GM12878 (cell line): ENCODE data around the gene CAMKK1. TPM values are rescaled to one million over a fixed set of nuclear protein-coding genes. Genes with fewer than 3 reads are reported as not detected.

Experiments
- ATAC-seq: fragments of 200-7000 bp; cut with Tn5 transposase; 3 replicates; pipeline ENCODE4 v1.9.1; 2020; ENCODE audit warnings: mild to moderate bottlenecking, moderate library complexity
- BruUV-seq: library from RNA; stranded (reverse); fragments of 400-500 nt; replicated peaks from 2 replicates; lab custom pipeline; 2021; lab: Mats Ljungman, UMichigan
- CTCF ChIA-PET: fragments of 300-600 bp; sonication (Branson Sonifier 250); formaldehyde crosslinking; extraction: SDS; loops from one replicate; lab custom pipeline; 2021; ENCODE audit warnings: inconsistent platforms; lab: Yijun Ruan, JAX
- POLR2A ChIA-PET: fragments of 350-600 bp; formaldehyde crosslinking; extraction: SDS; loops from one replicate; lab custom pipeline; 2021; ENCODE audit warnings: inconsistent platforms; lab: Charles Lee
- RAD21 ChIA-PET: fragments of 300-600 bp; sonication (Branson Sonifier 250); formaldehyde crosslinking; loops from one replicate; lab custom pipeline; 2023; ENCODE audit warnings: antibody characterized with exemption; ENCODE audit not compliant: unreplicated experiment; lab: Charles Lee
- SMC1A ChIA-PET: fragments of 300-600 bp; sonication (Branson Sonifier 250); formaldehyde crosslinking; loops from one replicate; lab custom pipeline; 2023; ENCODE audit not compliant: unreplicated experiment, uncharacterized antibody; lab: Charles Lee
- DNase-seq: peaks from one replicate; pipeline ENCODE4 v3.0.0-alpha.2; 2011; ENCODE audit warnings: low read depth, low spot score
- FAIRE-seq: peaks from 3 replicates; lab custom pipeline; 2011; peaks lifted over from hg19 to GRCh38; lab: Jason Lieb, UNC
- H2AFZ ChIP-seq: 2 replicates; pipeline ENCODE4 v1.6.0; 2011; ENCODE audit warnings: low read depth, low read length, control low read depth; ENCODE audit not compliant: control insufficient read depth
- H3K27ac ChIP-seq: 2 replicates; pipeline ENCODE4 v1.5.1; 2011; ENCODE audit warnings: control low read depth; ENCODE audit not compliant: control insufficient read depth, insufficient read depth
- H3K27me3 ChIP-seq, 2 experiments: replicated peaks in 1 of 2; 2 replicates each; pipeline versions ENCODE4 v1.6.0 to v1.6.1; 2011; ENCODE audit warnings: low read length in 1 of 2; ENCODE audit not compliant: control insufficient read depth in 2 of 2, insufficient read depth in 2 of 2
- H3K36me3 ChIP-seq, 2 experiments: 2 replicates each; pipeline ENCODE4 v1.5.1; 2011; ENCODE audit warnings: low read length in 1 of 2; ENCODE audit not compliant: control insufficient read depth in 2 of 2, insufficient read depth in 2 of 2
- H3K4me1 ChIP-seq: 2 replicates; pipeline ENCODE4 v1.6.1; 2011; ENCODE audit warnings: mild to moderate bottlenecking, low read length, moderate library complexity, mixed read lengths; ENCODE audit not compliant: control insufficient read depth, insufficient read depth
- H3K4me2 ChIP-seq: 2 replicates; pipeline ENCODE4 v1.6.0; 2011; ENCODE audit warnings: control low read depth; ENCODE audit not compliant: control insufficient read depth, insufficient read depth
- H3K4me3 ChIP-seq: fragments of 200-600 bp; sonication (generic); 2 replicates; pipeline ENCODE4 v1.5.1; 2016
- H3K79me2 ChIP-seq: 2 replicates; pipeline ENCODE4 v1.6.0; 2011; ENCODE audit warnings: low read length; ENCODE audit not compliant: control insufficient read depth, insufficient read depth
- H3K9ac ChIP-seq: 2 replicates; pipeline ENCODE4 v1.8.0; 2011; ENCODE audit warnings: low read length, control low read depth, mixed read lengths; ENCODE audit not compliant: control insufficient read depth, insufficient read depth
- H3K9me3 ChIP-seq: replicated peaks from 3 replicates; pipeline ENCODE4 v1.5.1; 2011; ENCODE audit warnings: mild to moderate bottlenecking, low read length; ENCODE audit not compliant: control insufficient read depth, insufficient read depth
- H4K20me1 ChIP-seq: 2 replicates; pipeline ENCODE4 v1.6.0; 2011; ENCODE audit not compliant: control insufficient read depth, insufficient read depth
- ATF7 ChIP-seq: fragments of 450-650 bp; IDR thresholded peaks from 2 replicates; pipeline ENCODE4 v1.6.1; 2016; ENCODE audit warnings: low read depth, mild to moderate bottlenecking
- FOS ChIP-seq: IDR thresholded peaks from 3 replicates; pipeline ENCODE4 v1.6.1; 2011; ENCODE audit warnings: borderline replicate concordance; ENCODE audit not compliant: insufficient read length; ENCODE audit errors: extremely low read depth
- KLF5 ChIP-seq: fragments of 450-650 bp; IDR thresholded peaks from 2 replicates; pipeline ENCODE4 v1.6.1; 2014; ENCODE audit warnings: mild to moderate bottlenecking; ENCODE audit not compliant: partially characterized antibody
- LARP7 ChIP-seq: fragments of 450-650 bp; IDR thresholded peaks from 2 replicates; pipeline ENCODE4 v1.6.1; 2017; ENCODE audit warnings: mild to moderate bottlenecking
- MTA2 ChIP-seq: fragments of 450-650 bp; IDR thresholded peaks from 2 replicates; pipeline ENCODE4 v1.6.1; 2016; ENCODE audit warnings: low read depth, mild to moderate bottlenecking, moderate library complexity
- MXI1 ChIP-seq: fragments of 150-350 bp; IDR thresholded peaks from 2 replicates; pipeline ENCODE4 v1.6.1; 2011; ENCODE audit warnings: low read depth, mild to moderate bottlenecking, inconsistent platforms, low read length, improper control_type of control experiment
- SIN3A ChIP-seq: IDR thresholded peaks from 2 replicates; pipeline ENCODE4 v1.6.1; 2012; ENCODE audit warnings: low read depth, low read length, improper control_type of control experiment
- SMARCA5 ChIP-seq: fragments of 450-650 bp; IDR thresholded peaks from 2 replicates; pipeline ENCODE4 v1.6.1; 2017; ENCODE audit warnings: mild to moderate bottlenecking
- SREBF2 ChIP-seq: IDR thresholded peaks from 2 replicates; pipeline ENCODE4 v1.6.1; 2012; ENCODE audit warnings: mild to moderate bottlenecking, low read length
- STAT3 ChIP-seq: IDR thresholded peaks from 2 replicates; pipeline ENCODE4 v1.6.1; 2011; ENCODE audit warnings: low read depth, low read length, improper control_type of control experiment
- WGBS: methylation state at CpG from one replicate; pipeline ENCODE4 v1.1.6; 2016; ENCODE audit warnings: low lambda C conversion rate; ENCODE audit not compliant: insufficient replicate concordance, insufficient coverage; ENCODE audit errors: missing lambda C conversion rate; 5-methylcytosine and 5-hydroxymethylcytosine counted together
- in situ Hi-C: fragments of 300-500 bp; cut with MboI; formaldehyde crosslinking; loops from 9 replicates; pipeline ENCODE4 v1.14.3; 2018; ENCODE audit warnings: mixed read lengths
- intact Hi-C: fragments of 100-400 bp; cut with micrococcal nuclease; formaldehyde crosslinking; loops from one replicate; pipeline ENCODE4 v1.14.2; 2022; ENCODE audit not compliant: unreplicated experiment
- polyA plus RNA-seq, 11 experiments: library from polyadenylated mRNA; depleted of rRNA in 4 of 11; unstranded in 6 of 11; stranded (reverse) in 5 of 11; fragments of >200 nt; fragmentation: Nextera tagmentation in 4 of 11; fragmentation: Illumina TruSeq in 1 of 11; extraction: Ambion mirVana in 4 of 11; extraction: Trizol in 1 of 11; gene quantifications; 1 replicate in 1 of 11; 2 replicates in 10 of 11; pipeline versions ENCODE4 v1.2.1 to v1.2.3, GENCODE V29; 2011 to 2016; ENCODE audit warnings: inconsistent platforms in 2 of 11, missing spikeins in 2 of 11, low read depth in 1 of 11
- total RNA-seq, 4 experiments: library from RNA; depleted of rRNA in 3 of 4; stranded (reverse); fragments of >200 nt in 3 of 4; fragmentation: Illumina TruSeq in 1 of 4; extraction: Trizol in 1 of 4; gene quantifications; 2 replicates each; pipeline versions ENCODE4 v1.2.1 to v1.2.3, GENCODE V29; 2013 to 2021

Gene CAMKK1
- total and polyA plus RNA-seq, 10 of the 15 experiments (the other 5 are each of a cell fraction or from before 2014, with no cell fraction given) = 0.06 to 0.84 (median 0.37) TPM

DNA sequence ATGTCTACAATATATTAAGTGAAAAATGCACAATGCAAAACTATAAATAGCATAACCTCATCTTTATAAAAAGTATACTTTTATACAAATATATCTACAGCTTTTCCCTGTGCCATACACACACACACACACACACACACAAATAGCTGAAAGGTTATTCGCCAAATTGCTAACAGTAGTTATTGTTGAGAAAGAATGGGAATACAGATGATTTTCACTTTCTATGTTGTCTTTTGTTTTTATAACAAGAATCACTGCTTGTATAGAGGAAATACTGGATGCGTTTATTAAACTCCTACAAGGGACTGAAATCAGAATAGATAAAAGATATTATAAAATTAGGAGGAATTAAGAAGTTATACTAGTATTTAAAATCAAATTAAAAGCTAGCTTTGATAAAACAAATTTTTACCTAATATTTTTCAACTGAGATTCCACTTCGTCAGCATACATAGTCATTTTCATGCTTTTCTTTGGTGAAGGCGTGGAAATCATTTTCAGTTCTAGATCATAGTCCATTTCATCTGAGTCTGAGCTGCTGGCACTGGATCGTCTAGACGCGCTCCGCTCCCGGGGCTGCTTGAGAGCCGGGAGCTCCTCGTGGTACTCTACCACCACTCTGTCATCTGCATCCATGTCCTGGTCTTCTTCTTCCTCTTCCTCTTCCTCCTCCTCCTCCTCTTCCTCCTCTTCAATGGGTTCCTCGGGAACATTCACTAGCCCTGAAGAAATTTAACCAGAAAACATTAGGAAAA, 74.8 kb downstream of the CAMKK1 start:
- Histone ChIP-seq H3K27me3 (no peaks in the 10 kb centered on the region), H3K9ac (no peak overlapping the region), H2AFZ (no peak overlapping the region), H3K4me3 (no peak overlapping the region), H3K4me1 (peaks cover 6% of the 10 kb centered on the region; the same call in 1 of the 2 replicates), H3K27ac (no peak overlapping the region), H4K20me1 (no peaks in the 10 kb centered on the region), H3K4me2 (no peak overlapping the region), H3K36me3 (peaks cover 11 to 37% of the 10 kb centered on the region in 2 experiments), H3K79me2 (no peaks in the 10 kb centered on the region), H3K9me3 (no peaks in the 10 kb centered on the region)
- BruUV-seq = no TSS peak
- ChIA-PET POLR2A (no interaction called here), RAD21 (interaction anchor here (2.2 kb wide), 1 partner anchor 80 kb away, joined by 15 read pairs; no protein-coding TSS in a partner anchor), CTCF (interaction anchor here (0.7 to 5.0 kb wide), 6 partner anchors 9 to 83 kb away, joined by 3 to 33 read pairs (median 6); no protein-coding TSS in a partner anchor), SMC1A (interaction anchor here (1.2 to 2.3 kb wide), 4 partner anchors 10 to 80 kb away, joined by 3 to 17 read pairs (median 6); no protein-coding TSS in a partner anchor)
- no peak for ATAC-seq
- in situ Hi-C loops (no loop called here), intact Hi-C loops (no loop called here)
- TF ChIP-seq STAT3 (no peak), LARP7 (no peak), KLF5 (no peak), SIN3A (no peak), MTA2 (no peak)
- no peak for FAIRE-seq
- DNase-seq = no peak
- 96% methylated on average over 12 of the region's 12 CpGs for WGBS

- CTCF ChIA-PET = interaction anchor here (2.9 to 5.0 kb wide), 3 partner anchors 11 to 78 kb away, joined by 8 to 33 read pairs (median 23); no protein-coding TSS in a partner anchor
- POLR2A ChIA-PET = no interaction called here
- SMC1A ChIA-PET = interaction anchor here (0.5 to 1.7 kb wide), 3 partner anchors 10 to 12 kb away, joined by 3 to 4 read pairs (median 3); no protein-coding TSS in a partner anchor
- no peak overlapping the region for H3K4me3 ChIP-seq
- BruUV-seq = no TSS peak
- peaks cover 19 to 28% of the 10 kb centered on the region in 2 experiments for H3K36me3 ChIP-seq
- peaks cover 6% of the 10 kb centered on the region; the same call in 1 of the 2 replicates for H3K4me1 ChIP-seq
- RAD21 ChIA-PET = interaction anchor here (1.5 kb wide), 1 partner anchor 10 kb away, joined by 6 read pairs; no protein-coding TSS in a partner anchor
- H3K4me2 ChIP-seq = no peak overlapping the region
- no peak overlapping the region for H2AFZ ChIP-seq
- no peaks in the 10 kb centered on the region for H4K20me1 ChIP-seq
- ATAC-seq (no peak), FAIRE-seq (no peak), DNase-seq (no peak)
- in situ Hi-C loops = no loop called here
- no peaks in the 10 kb centered on the region for H3K9me3 ChIP-seq
- intact Hi-C loops = no loop called here
- no peak for TF ChIP-seq FOS
- TF ChIP-seq SMARCA5 = no peak
- no peak for TF ChIP-seq SREBF2
- no peak for TF ChIP-seq MXI1
- no peak for TF ChIP-seq ATF7
- H3K27ac ChIP-seq = no peak overlapping the region
- WGBS = 98% methylated on average over 7 of the region's 7 CpGs
- no peaks in the 10 kb centered on the region for H3K79me2 ChIP-seq
- H3K27me3 ChIP-seq = no peaks in the 10 kb centered on the region
- H3K9ac ChIP-seq = no peak overlapping the region
These were observed 76.9 kb downstream of the CAMKK1 start for GRCh38 chr17:3815925-3816324.
